Stimulated activated CD8-positive, alpha-beta memory T cell treated with anti-CD3 and anti-CD28 coated beads, Interleukin-7, amount 100 ng/mL, for 4 hours (primary cell): Measurements from ENCODE around the gene F2RL3.

Source experiments
- DNase-seq, 2 donors: peaks; one replicate each; pipeline ENCODE4 v3.0.0-alpha.2; 2020; ENCODE audit warnings: low read depth in 2 of 2

F2RL3 gene

GRCh38 chr19:16894080-16894479, 5.3 kb downstream of the F2RL3 start:
- DNase-seq = no peak

GRCh38 chr19:16895467-16896145, 6.8 kb downstream of the F2RL3 start:
- no peak for DNase-seq

DNA sequence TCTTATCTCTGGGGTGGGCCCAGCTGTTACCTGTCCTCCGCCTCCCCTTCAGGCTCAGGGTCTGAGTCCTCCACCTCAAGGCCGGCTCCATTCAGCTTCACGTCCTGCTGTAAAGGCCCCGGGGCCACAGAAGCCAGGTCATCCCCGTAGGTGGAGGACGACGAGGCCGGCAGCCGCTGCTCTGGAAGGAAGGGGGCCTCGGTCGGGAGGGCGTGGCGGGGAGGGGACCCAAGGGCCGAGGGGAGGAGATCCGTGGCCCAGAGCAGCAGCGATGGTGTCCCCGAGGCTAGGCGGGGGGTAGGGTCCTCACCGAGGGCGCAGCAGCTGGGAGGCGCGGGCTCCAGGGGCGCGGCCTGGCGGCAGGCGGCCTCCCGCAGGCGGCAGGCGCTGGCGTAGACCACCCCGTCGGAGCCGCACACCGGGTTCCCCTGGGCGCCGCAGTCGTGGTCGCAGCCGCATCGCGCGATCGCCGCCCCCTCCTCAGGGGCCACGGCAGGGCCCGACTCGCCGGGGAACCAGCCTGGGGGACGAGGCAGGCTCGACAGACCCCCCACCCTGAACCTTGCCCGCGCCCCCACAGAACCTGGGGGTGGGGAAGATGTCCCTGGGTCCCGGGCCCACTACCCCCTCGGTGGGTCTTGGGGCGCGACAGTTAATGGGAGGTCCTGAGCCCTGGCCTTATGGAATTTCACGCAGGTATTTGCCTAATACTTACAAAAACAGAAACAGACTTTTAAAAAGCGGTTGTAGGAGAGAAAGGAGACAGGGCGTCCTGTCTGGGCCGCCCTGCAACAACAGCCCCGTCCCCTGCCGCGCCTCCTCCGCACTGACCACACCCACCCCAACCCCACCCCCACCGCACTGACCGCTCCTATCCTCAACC, 7.6 kb downstream of the F2RL3 start:
- DNase-seq = no peak

GRCh38 chr19:16897029-16897855, 8.4 kb downstream of the F2RL3 start:
- peak; percentile 41 to 66 for DNase-seq

DNA sequence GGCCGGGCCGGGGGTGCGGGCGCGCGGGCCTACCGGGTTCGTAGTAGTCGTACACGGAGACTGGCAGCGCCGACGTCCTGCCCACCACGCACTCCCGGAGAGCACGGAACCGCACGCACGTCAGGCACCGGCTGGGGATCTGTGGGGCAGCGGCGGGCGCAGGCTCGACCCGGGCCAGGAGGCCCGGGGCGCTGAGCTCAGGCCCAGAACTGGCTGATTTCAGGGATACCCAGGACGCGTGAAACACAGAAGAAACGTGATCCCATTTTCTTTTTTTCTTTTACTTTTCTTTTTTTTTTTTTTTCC, 9.0 kb downstream of the F2RL3 start:
- DNase-seq = no peak

- DNase-seq = no peak
Measured at GRCh38 chr19:16898361-16899015, 9.7 kb downstream of the F2RL3 start.

GRCh38 chr19:16899566-16900075, 10.8 kb downstream of the F2RL3 start:
- no peak for DNase-seq

DNA sequence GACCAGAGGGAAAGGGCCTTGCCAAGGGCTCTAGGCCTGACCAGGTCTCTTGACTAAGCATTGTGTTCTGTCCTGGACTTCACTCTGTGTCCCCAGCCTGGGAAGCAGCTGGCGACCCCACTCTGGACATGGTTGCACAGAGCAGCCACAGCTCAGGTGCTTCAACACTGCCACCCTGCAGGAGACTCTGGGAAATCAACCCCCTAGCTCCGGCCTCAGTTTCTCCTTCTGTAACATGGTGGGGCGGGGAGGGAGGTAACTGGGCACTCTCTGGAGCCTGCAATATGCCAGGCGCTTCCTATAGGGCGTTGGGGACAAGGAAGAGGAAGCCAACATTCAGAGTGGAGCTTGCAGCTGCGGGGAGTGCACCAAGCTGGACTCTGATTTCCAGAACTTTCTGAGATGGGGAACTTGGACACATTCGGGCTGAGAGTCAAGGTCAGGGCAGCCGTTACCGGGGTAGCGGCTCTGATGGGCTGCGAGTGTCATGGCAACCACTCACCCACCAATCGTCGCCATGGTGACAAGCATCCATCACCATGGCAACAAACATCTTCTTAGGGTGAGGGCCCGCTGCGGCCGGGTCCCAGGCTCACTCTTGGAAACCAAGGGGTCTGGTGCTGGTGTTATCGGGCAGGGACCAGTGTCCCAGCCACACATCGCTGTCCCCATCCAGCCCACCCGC, 12.8 kb downstream of the F2RL3 start:
- no peak for DNase-seq

GRCh38 chr19:16902545-16902944, 13.7 kb downstream of the F2RL3 start:
- no peak for DNase-seq

DNA sequence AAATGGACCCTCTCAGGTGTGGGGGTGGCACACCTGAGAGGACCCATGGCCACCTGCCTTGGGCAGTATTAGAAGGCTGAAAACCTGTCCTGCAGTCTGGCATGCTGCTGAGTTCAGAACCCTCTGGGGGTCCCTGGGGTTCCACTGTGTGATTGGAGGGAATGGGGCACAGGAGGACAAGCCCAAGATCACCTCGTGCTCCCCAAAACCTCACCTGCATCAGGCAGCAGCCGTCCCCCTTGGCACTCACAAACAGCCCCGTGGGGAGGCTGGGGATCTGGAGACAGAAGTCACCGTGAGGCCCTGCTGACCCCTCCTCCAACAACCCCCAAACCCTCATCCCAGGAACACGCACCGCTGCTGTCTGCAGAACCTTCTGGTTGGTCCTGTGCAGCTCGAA, 14.5 kb downstream of the F2RL3 start:
- DNase-seq = no peak

DNA sequence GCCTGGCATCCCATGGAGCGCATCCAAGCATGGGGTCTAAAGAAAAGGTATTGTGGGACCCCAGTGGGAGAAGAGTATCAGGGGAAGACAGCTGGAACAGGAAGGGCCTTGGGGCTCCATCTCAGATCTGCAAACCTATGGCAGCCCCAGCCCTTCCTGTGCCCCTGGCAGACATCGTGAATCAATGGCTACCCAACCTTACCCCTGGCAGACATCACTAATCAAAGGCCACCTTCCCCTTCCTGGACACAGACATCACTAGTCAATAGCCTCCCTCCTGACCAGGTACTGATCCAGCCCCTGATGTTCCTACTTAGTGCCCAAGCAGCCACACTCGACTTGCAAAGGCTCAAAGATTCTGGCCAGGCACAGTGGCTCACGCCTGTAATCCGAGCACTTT, 15.8 kb downstream of the F2RL3 start:
- DNase-seq = no peak

DNA sequence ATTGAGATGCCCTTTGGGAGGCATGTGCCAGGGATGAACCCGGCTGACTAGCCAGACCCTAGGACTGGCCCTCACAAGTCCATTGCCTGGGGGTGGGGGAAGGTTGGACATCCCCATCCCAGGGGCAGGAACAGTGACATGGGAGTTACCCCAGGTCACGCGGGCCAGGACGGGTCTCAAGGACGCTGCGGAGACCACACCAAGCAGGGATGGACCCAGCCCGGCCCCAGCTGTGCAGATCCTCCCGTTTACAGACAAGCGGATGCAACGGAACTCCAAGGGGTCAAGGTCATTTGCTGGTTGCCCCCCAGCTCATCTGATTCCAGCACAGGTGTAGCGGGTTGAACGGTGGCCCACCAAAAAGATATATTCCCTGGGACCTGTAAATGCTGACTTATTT, 20.0 kb downstream of the F2RL3 start:
- no peak for DNase-seq

GRCh38 chr19:16911046-16911445, 22.2 kb downstream of the F2RL3 start:
- DNase-seq = no peak

- no peak for DNase-seq
Measured at GRCh38 chr19:16912780-16913179, 24.0 kb downstream of the F2RL3 start.

- no peak for DNase-seq
Measured at GRCh38 chr19:16914421-16914820, 25.6 kb downstream of the F2RL3 start.

- DNase-seq = no peak
Measured at GRCh38 chr19:16915135-16915534, 26.3 kb downstream of the F2RL3 start.

- DNase-seq = no peak
Measured at GRCh38 chr19:16915734-16916133, 26.9 kb downstream of the F2RL3 start.

DNA sequence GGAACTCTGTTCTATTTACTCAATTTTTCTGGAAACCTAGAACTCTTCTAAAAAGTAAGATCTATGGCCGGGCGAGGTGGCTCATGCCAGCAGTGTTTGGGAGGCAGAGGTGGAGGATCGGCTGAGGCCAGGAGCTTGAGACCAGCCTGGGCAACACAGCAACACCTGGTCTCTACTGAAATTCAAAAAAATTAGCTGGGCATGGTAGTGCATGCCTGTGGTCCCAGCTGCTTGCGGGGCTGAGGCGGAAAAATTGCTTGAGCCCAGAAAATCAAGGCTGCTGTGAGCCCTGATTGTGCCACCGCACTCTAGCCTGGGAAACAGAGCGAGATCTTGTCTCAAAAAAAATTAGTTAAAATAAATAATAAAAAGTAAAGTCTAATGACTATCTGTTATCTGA, 28.6 kb downstream of the F2RL3 start:
- no peak for DNase-seq

- DNase-seq = no peak
Measured at GRCh38 chr19:16919496-16919895, 30.7 kb downstream of the F2RL3 start.

- DNase-seq = no peak
Measured at GRCh38 chr19:16920816-16921529, 32.2 kb downstream of the F2RL3 start.
